ENCODE data around the gene DYNC1LI1.

The DYNC1LI1 gene

DNA sequence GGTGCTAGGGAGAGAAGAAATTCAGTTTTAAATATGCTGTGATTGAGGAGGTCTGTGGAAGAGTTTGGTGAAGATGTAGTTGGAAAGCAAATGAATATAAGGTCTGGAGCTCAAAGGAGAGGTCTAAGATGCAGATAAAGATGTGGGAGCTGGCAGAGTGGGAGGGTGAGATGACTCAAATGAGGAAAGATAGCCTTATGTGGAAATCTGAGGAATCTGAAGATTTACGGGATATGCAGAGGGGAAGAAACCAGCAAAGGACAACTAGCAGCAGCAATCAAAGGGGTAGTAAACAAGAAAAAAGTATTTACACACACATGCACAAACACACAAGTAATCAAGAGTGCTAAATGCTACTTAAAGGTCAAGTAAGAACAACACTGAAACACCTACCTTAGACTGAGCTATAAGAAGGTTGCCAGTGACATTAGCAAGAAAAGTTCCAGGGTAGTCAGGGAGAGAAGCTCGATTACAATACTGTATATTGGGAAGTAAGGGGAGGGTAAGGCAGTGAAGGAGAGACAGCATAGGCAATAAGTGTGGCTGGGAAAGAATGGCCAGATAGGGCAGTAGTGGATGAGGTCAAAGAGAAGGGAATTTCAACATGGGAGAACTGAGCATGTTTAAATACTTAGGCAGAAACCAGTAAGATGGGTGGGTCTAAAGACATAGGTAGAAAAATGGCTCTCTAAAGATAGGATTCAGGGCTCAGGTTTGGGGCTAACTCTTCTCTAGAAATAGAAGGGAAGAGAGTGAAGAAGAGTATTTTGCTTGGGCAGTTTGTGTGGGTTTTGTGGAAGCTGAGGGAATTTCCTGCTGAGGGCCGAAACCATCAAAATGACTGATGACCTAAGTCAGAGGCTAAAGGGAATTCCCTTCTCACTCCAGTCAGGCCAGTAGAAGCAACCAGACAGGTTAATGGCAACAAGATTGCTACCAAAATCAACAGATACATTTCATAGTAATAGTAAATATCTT, 76.9 kb downstream of the DYNC1LI1 start:
- in situ Hi-C loops (cut with HindIII; ENCODE audit: low sequenced_read_pairs) = no loop called here

DNA sequence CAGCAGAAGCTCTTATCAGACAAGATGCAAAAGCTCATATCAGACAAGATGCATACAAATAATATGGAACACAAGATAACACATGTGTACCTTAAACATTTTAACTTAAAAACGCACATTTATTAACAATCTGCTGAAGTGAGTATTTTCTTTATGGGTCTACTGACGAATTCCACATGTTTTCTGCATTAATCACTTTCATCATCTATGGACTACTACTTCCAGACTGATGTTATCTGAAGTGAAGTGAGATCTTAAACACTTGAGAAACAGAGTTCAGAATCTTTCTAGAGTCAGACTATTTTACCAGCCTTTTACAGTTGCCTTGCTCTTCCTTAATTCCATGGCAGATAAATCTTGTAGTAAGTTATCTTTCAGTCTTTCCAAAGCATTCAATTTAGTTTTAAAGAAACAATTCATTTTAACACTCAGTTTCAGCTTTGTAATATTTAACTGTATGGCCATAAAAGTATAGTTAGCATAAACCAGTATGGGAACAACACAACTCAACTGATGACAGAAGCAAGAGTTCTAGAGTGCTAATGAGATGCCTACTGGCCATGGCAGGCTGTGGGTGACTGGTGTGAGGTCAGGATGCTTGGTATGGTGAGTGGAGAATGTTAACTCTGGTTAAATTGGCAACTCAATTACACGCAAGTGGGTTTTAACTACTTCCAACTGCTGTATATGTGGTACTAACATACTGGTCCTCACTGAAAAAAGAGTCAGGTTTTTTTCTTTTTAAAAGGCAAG, 77.8 kb downstream of the DYNC1LI1 start:
- in situ Hi-C loops (cut with HindIII; ENCODE audit: low sequenced_read_pairs) = no loop called here

DNA sequence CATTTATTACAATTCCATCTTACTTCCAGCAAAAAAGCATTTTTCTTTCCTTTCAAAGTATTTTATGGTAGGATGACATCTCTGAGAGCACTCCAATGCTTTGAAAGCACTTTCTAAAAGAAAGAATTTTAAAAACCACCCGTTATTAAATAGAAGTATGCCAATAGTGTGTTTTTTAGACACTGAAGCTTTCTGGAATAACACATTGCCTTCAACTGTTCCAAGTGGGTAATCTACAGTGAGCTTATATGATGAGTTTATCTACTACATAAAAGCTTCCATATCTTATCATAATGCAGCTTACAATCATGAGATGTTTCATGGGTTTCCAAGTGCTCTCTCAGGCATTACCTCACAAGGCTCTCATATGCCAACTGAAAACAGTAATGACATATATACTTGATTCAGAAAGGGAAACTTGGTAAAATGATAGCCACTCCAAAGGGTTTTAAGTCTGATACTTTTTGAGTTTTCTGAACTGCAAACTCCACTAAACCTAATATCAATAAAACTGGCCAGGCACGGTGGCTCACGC, 82.1 kb downstream of the DYNC1LI1 start:
- in situ Hi-C loops (cut with HindIII; ENCODE audit: low sequenced_read_pairs) = no loop called here

DNA sequence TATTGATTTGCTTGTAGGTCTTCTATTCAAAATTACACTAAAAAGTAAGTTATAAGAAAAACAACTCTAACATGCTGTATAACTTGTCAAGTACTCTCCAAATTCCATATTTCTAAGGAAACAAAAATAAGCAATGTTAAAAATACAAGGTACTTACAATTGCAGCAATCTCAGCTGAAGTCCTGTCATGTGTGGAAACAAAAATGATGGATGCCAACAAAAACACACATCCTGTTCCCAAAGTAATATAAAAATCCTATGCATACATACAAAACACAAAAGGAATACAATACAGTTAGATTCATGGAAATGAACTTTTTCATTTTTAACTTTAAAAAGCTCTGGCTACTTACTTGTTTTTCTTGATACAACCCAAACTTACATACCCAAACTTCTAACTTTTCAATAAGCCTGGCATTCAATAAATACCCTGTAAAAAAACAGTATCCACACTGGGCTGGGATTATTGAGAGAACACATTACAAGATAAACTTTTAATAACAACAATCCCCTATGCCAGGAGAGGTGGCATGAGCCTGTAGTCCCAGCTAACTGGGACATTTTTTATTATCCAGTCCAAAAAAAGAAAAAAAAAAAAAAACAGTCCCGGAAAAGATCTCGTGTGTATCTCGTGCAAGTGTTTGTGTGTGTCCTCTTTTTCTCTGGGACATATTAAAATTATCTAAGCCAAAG, 82.7 kb downstream of the DYNC1LI1 start:
- in situ Hi-C loops (cut with HindIII; ENCODE audit: low sequenced_read_pairs) = no loop called here

DNA sequence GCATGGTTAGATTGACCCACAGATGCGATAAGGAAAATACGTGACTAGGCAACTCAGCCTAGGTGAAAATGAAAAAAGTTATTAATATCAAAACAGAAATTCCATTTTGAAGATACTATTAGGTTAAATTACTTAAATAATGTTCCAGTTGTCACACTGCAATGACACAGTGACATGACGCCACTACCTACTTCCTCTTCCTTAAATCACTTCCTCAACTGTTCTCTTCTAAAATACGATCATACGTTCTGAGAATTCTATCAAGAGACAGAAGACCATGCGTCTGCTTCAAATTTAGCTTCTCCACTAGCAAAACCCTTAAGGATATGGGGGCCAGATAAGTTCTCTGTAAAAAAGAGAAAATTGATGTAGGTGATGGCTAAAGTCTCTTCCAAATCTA, 86.2 kb downstream of the DYNC1LI1 start:
- in situ Hi-C loops (cut with HindIII; ENCODE audit: low sequenced_read_pairs) = no loop called here

DNA sequence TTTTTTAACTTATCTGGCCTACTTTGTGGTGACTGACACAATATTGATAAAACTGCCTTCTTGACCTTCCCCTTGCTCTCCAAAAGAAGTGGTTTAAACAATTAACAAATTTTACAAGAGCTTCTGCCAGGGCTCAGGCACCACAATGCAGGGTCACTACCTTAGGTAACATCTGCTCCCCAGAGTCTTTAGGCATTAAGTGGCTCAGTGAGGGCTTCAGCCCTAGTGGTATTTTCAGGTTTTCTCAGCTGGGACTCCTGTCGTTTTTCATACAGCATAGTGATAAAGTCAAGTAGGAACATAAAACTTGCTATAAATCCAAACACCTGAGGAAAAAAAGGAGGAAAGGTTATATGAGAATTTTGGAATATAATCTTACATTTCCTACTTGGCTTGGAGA, 86.9 kb downstream of the DYNC1LI1 start:
- in situ Hi-C loops (cut with HindIII; ENCODE audit: low sequenced_read_pairs) = no loop called here

DNA sequence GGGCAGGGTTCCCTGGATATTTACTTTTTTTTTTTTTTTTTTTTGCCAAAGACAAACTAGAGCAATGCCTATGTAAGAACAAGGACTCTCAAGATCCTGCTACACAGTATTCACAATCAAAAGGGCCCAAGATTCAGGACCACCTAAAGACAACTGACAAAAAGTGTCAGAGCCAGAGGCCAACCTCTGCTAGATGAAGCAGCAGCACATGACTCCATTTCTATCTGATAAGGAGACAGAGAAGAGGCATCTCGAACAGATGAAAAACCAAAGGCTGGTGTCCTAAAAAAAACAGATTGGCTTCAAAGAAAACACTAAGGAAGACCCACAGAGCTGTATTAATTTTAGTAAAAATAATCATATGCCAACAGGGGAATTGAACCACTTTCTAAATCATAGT, 88.0 kb downstream of the DYNC1LI1 start:
- in situ Hi-C loops (cut with HindIII; ENCODE audit: low sequenced_read_pairs) = no loop called here

DNA sequence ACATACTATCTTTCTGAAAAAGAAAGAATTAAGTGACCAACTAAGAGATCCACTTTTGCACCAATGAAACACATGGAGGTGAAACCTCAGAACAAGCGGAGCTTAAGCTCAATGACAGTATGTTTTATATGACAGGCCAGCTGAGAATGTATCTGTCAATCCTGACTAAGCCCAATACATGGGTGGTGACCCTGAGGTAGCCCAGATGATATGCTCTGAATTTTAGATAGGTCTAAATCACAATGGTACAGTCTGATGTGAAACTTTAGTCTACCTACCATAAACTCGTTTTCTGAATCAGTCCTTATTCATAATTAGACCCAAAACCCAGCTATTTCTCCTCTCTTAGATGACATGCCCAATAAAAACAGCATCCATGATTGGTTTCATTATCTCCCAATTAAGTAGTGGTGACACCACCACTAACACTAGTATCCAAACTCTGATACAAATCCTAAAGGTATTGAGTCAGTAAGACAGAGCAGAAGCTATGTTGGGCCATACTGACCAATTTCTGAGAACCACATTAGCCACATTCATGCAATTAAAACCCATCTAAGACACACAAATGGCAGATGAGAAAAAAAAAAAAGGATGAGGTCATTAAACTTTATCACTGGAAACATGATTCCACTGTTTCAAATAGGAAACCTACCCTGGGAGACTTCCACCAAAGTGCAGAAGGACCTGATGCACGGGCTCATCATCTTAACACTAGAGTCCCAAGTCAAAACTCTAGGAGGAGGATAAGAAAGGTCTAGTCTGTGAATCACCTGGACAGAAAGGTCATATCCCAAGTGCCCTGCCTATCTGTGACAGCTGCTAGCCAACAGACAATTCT, 88.6 kb downstream of the DYNC1LI1 start:
- in situ Hi-C loops (cut with HindIII; ENCODE audit: low sequenced_read_pairs) = no loop called here

DNA sequence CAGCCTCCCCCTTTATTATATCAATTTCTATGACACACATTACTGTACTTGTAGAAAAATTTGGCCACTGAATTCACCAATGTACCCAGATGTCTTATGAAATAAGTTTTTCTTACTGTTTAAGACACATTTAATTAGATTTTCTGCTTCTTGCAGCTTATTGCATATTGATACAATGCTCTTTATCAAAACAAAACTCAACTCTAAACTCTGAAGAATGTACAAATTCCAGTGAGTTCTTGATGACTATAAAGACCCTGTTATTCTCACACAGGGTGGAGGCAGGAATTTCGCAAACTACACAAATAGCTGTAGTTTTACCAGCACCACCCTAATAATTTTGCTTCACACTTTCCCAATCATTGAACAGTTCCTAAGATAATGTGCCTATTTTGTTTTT, 90.1 kb downstream of the DYNC1LI1 start:
- in situ Hi-C loops (cut with HindIII; ENCODE audit: low sequenced_read_pairs) = no loop called here
